ENCODE data around the gene IGSF23.

IGSF23 gene

DNA sequence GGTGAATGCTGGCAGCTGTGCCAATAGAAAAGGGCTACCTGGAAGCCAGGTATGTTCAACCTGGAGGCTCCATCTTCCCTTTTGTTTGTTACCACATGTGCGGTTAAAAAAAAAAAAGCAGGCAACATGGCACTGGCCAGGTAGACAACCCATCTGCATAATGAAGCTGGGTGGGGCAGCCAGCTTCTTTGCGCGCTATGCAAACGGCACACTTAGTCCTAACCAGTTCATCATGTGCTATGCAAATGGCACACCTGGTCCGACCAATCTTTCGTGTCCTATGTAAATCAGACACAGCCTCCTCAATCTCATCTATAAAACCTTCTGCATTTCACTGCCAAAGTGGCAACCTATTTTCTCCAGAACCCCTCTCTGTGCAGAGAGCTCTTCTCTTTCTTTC is 11.3 kb upstream of the IGSF23 start:
- Histone ChIP-seq H3K9ac (ENCODE audit: low read length) (no peak overlapping the region), H3K4me1 (ENCODE audit: low read length) (no peaks in the 10 kb centered on the region), H3K79me2 (ENCODE audit: low read length) (no peaks in the 10 kb centered on the region), H3K9me3 (replicated peaks; ENCODE audit: insufficient read depth, low read length) (no peaks in the 10 kb centered on the region), H2AFZ (ENCODE audit: low read length) (no peak overlapping the region), H3K4me2 (ENCODE audit: low read depth, low read length) (no peak overlapping the region), H3K27ac (ENCODE audit: low read length) (no peak overlapping the region), H3F3A (ENCODE audit: insufficient read depth, low read length) (no peaks in the 10 kb centered on the region), H3K27me3 (replicated peaks; ENCODE audit: insufficient read depth, low read length) (peaks cover 50% of the 10 kb centered on the region), H3K9me2 (replicated peaks; ENCODE audit: insufficient read depth, low read length) (no peaks in the 10 kb centered on the region), H3K36me3 (replicated peaks; ENCODE audit: insufficient read depth, low read length) (no peaks in the 10 kb centered on the region), H3K4me3 (ENCODE audit: low read length) (no peak overlapping the region), H4K20me1 (ENCODE audit: insufficient read depth, low read length) (no peaks in the 10 kb centered on the region)
- DNase-seq, result no peak
- TF ChIP-seq EZH2phosphoT487 (IDR thresholded peaks at IDR 0.05; ENCODE audit: low read length), result no peak
- TF ChIP-seq CTCF (IDR thresholded peaks at IDR 0.05; ENCODE audit: low read length), result no peak
- TF ChIP-seq EZH2 (optimal IDR thresholded peaks at IDR 0.05; ENCODE audit: low read depth, low read length), result no peak

GRCh38 chr19:44603201-44603945 is 10.0 kb upstream of the IGSF23 start:
- H3K4me3 ChIP-seq (ENCODE audit: low read length), result no peak overlapping the region
- no peak overlapping the region for H2AFZ ChIP-seq (ENCODE audit: low read length)
- TF ChIP-seq EZH2phosphoT487 (IDR thresholded peaks at IDR 0.05; ENCODE audit: low read length), result no peak
- no peaks in the 10 kb centered on the region for H3K79me2 ChIP-seq (ENCODE audit: low read length)
- no peaks in the 10 kb centered on the region for H3K4me1 ChIP-seq (ENCODE audit: low read length)
- no peak for DNase-seq
- H4K20me1 ChIP-seq (ENCODE audit: insufficient read depth, low read length), result no peaks in the 10 kb centered on the region
- no peak overlapping the region for H3K9ac ChIP-seq (ENCODE audit: low read length)
- H3K27me3 ChIP-seq (replicated peaks; ENCODE audit: insufficient read depth, low read length), result peaks cover 46% of the 10 kb centered on the region
- no peaks in the 10 kb centered on the region for H3K9me2 ChIP-seq (replicated peaks; ENCODE audit: insufficient read depth, low read length)
- no peaks in the 10 kb centered on the region for H3K9me3 ChIP-seq (replicated peaks; ENCODE audit: insufficient read depth, low read length)
- H3F3A ChIP-seq (ENCODE audit: insufficient read depth, low read length), result no peaks in the 10 kb centered on the region
- H3K4me2 ChIP-seq (ENCODE audit: low read depth, low read length), result no peak overlapping the region
- H3K36me3 ChIP-seq (replicated peaks; ENCODE audit: insufficient read depth, low read length), result no peaks in the 10 kb centered on the region
- no peak overlapping the region for H3K27ac ChIP-seq (ENCODE audit: low read length)

DNA sequence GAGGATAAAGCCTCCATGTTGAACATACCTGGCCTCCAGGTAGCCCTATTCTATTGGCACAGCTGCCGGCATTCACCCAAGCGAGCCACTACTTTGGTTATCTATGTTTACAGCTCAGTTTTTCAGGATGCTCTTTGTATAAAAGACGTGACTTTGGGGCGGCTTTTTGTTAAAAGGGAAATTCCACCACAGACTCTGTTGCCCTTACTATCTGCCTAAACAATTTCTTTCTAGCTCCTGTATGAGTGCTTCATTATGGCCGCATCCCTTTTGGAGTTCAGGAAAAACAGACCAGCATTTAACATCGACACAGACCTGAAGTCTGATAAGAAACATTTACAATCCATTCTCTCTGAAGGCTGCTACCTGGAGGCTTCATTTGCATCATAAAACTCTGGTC is 9.1 kb upstream of the IGSF23 start:
- no peak overlapping the region for H2AFZ ChIP-seq (ENCODE audit: low read length)
- no peak for DNase-seq
- no peaks in the 10 kb centered on the region for H3K79me2 ChIP-seq (ENCODE audit: low read length)
- H4K20me1 ChIP-seq (ENCODE audit: insufficient read depth, low read length), result no peaks in the 10 kb centered on the region
- no peaks in the 10 kb centered on the region for H3K36me3 ChIP-seq (replicated peaks; ENCODE audit: insufficient read depth, low read length)
- no peak overlapping the region for H3K4me3 ChIP-seq (ENCODE audit: low read length)
- no peaks in the 10 kb centered on the region for H3K9me2 ChIP-seq (replicated peaks; ENCODE audit: insufficient read depth, low read length)
- H3K9me3 ChIP-seq (replicated peaks; ENCODE audit: insufficient read depth, low read length), result no peaks in the 10 kb centered on the region
- H3K4me1 ChIP-seq (ENCODE audit: low read length), result no peaks in the 10 kb centered on the region
- no peaks in the 10 kb centered on the region for H3F3A ChIP-seq (ENCODE audit: insufficient read depth, low read length)
- TF ChIP-seq EZH2phosphoT487 (IDR thresholded peaks at IDR 0.05; ENCODE audit: low read length) (no peak), CTCF (IDR thresholded peaks at IDR 0.05; ENCODE audit: low read length) (no peak), EZH2 (optimal IDR thresholded peaks at IDR 0.05; ENCODE audit: low read depth, low read length) (no peak)
- no peak overlapping the region for H3K4me2 ChIP-seq (ENCODE audit: low read depth, low read length)
- H3K27me3 ChIP-seq (replicated peaks; ENCODE audit: insufficient read depth, low read length), result peaks cover 43% of the 10 kb centered on the region
- no peak overlapping the region for H3K9ac ChIP-seq (ENCODE audit: low read length)
- no peak overlapping the region for H3K27ac ChIP-seq (ENCODE audit: low read length)

DNA sequence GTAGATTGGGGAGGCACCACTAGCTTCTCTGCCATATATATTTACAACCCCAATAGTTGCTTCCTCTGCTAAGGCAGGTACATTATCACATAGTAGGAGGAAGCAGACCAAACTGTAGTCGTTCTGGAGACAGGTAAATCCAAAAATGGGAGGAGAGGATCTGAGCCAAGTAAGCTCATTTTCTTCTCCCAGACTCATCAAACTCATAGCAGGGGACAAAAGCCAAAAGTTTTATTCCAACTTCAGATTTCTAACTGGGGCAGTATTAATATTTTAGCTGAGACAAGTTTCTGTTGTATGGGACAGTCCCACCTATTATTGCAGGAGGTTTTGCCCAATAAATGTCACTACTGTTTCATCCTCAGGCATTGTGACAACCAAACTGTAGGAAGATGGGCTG is 7.8 kb upstream of the IGSF23 start:
- TF ChIP-seq EZH2 (optimal IDR thresholded peaks at IDR 0.05; ENCODE audit: low read depth, low read length) (no peak), EZH2phosphoT487 (IDR thresholded peaks at IDR 0.05; ENCODE audit: low read length) (no peak)

More for the DNA sequence above, 7.8 kb upstream of the IGSF23 start:
- Histone ChIP-seq H3K4me3 (ENCODE audit: low read length) (no peak overlapping the region), H3K4me2 (ENCODE audit: low read depth, low read length) (no peak overlapping the region), H3K9me3 (replicated peaks; ENCODE audit: insufficient read depth, low read length) (no peaks in the 10 kb centered on the region), H3K9me2 (replicated peaks; ENCODE audit: insufficient read depth, low read length) (no peaks in the 10 kb centered on the region), H3K27me3 (replicated peaks; ENCODE audit: insufficient read depth, low read length) (peaks cover 33% of the 10 kb centered on the region), H4K20me1 (ENCODE audit: insufficient read depth, low read length) (no peaks in the 10 kb centered on the region), H3K27ac (ENCODE audit: low read length) (no peak overlapping the region), H3K4me1 (ENCODE audit: low read length) (no peaks in the 10 kb centered on the region), H3F3A (ENCODE audit: insufficient read depth, low read length) (no peaks in the 10 kb centered on the region), H3K9ac (ENCODE audit: low read length) (no peak overlapping the region), H3K36me3 (replicated peaks; ENCODE audit: insufficient read depth, low read length) (no peaks in the 10 kb centered on the region), H3K79me2 (ENCODE audit: low read length) (no peaks in the 10 kb centered on the region), H2AFZ (ENCODE audit: low read length) (no peak overlapping the region)
- no peak for DNase-seq
